ENCODE data around the gene DENND1C. TPM values are rescaled to one million over a fixed set of nuclear protein-coding genes. Genes with fewer than 3 reads are reported as not detected.

Gene DENND1C
- total and polyA plus RNA-seq, 9 of the 15 experiments (the other 6 are each of a cell fraction or from before 2014, with no cell fraction given): 0.03 to 1.2 (median 0.32) TPM; not detected in 1

- TF ChIP-seq TRIM25 (IDR thresholded peaks at IDR 0.05; ENCODE audit: borderline replicate concordance) (no peak), PHF8 (IDR thresholded peaks at IDR 0.05; ENCODE audit: borderline replicate concordance, low read length) (no peak), FOXP1 (CRISPR knock-in tag; IDR thresholded peaks at IDR 0.05) (no peak), RBM15 (IDR thresholded peaks at IDR 0.05; ENCODE audit: insufficient read depth, low read length) (no peak), NCOA1 (IDR thresholded peaks at IDR 0.05; ENCODE audit: low read depth) (no peak), TRIM24 (IDR thresholded peaks at IDR 0.05) (no peak), CBX3 (IDR thresholded peaks at IDR 0.05; ENCODE audit: borderline replicate concordance in 1 of 2, low read length in 2 of 2) (no peak), FOXK1 (CRISPR knock-in tag; IDR thresholded peaks at IDR 0.05; ENCODE audit: borderline replicate concordance) (no peak), ELF4 (CRISPR knock-in tag; IDR thresholded peaks at IDR 0.05) (peak; percentile 29; the same call in 1 of the 2 replicates), ZNF445 (CRISPR knock-in tag; IDR thresholded peaks at IDR 0.05; ENCODE audit: low read depth) (no peak)
- TF ChIP-seq, protein P1, sequence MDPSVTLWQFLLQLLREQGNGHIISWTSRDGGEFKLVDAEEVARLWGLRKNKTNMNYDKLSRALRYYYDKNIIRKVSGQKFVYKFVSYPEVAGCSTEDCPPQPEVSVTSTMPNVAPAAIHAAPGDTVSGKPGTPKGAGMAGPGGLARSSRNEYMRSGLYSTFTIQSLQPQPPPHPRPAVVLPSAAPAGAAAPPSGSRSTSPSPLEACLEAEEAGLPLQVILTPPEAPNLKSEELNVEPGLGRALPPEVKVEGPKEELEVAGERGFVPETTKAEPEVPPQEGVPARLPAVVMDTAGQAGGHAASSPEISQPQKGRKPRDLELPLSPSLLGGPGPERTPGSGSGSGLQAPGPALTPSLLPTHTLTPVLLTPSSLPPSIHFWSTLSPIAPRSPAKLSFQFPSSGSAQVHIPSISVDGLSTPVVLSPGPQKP (CRISPR knock-in tag; IDR thresholded peaks at IDR 0.05): no peak
- TF ChIP-seq, protein P2, sequence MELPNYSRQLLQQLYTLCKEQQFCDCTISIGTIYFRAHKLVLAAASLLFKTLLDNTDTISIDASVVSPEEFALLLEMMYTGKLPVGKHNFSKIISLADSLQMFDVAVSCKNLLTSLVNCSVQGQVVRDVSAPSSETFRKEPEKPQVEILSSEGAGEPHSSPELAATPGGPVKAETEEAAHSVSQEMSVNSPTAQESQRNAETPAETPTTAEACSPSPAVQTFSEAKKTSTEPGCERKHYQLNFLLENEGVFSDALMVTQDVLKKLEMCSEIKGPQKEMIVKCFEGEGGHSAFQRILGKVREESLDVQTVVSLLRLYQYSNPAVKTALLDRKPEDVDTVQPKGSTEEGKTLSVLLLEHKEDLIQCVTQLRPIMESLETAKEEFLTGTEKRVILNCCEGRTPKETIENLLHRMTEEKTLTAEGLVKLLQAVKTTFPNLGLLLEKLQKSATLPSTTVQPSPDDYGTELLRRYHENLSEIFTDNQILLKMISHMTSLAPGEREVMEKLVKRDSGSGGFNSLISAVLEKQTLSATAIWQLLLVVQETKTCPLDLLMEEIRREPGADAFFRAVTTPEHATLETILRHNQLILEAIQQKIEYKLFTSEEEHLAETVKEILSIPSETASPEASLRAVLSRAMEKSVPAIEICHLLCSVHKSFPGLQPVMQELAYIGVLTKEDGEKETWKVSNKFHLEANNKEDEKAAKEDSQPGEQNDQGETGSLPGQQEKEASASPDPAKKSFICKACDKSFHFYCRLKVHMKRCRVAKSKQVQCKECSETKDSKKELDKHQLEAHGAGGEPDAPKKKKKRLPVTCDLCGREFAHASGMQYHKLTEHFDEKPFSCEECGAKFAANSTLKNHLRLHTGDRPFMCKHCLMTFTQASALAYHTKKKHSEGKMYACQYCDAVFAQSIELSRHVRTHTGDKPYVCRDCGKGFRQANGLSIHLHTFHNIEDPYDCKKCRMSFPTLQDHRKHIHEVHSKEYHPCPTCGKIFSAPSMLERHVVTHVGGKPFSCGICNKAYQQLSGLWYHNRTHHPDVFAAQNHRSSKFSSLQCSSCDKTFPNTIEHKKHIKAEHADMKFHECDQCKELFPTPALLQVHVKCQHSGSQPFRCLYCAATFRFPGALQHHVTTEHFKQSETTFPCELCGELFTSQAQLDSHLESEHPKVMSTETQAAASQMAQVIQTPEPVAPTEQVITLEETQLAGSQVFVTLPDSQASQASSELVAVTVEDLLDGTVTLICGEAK (IDR thresholded peaks at IDR 0.05): 0 out of 2 replicates have a peak, but pooled peaks have one; percentile 15
- TF ChIP-seq, protein P2 (CRISPR knock-in tag; IDR thresholded peaks at IDR 0.05): 0 out of 2 replicates have a peak, but pooled peaks have one; percentile 13
- TF ChIP-seq, protein P3, sequence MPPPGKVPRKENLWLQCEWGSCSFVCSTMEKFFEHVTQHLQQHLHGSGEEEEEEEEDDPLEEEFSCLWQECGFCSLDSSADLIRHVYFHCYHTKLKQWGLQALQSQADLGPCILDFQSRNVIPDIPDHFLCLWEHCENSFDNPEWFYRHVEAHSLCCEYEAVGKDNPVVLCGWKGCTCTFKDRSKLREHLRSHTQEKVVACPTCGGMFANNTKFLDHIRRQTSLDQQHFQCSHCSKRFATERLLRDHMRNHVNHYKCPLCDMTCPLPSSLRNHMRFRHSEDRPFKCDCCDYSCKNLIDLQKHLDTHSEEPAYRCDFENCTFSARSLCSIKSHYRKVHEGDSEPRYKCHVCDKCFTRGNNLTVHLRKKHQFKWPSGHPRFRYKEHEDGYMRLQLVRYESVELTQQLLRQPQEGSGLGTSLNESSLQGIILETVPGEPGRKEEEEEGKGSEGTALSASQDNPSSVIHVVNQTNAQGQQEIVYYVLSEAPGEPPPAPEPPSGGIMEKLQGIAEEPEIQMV (tag; conservative IDR thresholded peaks at IDR 0.05; ENCODE audit: low read depth): no peak
These were observed 57.9 kb downstream of the DENND1C start (continued) for GRCh38 chr19:6423499-6424194.

All from K562 (cell line).